Measurements from ENCODE around the gene ANKRD37. TPM values are rescaled to one million over a fixed set of nuclear protein-coding genes. Genes with fewer than 3 reads are reported as not detected.
A peak's percentile ranks its signal among the peaks of the same experiment; 100 is the strongest.

The ANKRD37 gene
- total and polyA plus RNA-seq, 2 donors (not counting 1 experiment from before 2014, with no cell fraction given), result 3.3 to 3.6 TPM

DNA sequence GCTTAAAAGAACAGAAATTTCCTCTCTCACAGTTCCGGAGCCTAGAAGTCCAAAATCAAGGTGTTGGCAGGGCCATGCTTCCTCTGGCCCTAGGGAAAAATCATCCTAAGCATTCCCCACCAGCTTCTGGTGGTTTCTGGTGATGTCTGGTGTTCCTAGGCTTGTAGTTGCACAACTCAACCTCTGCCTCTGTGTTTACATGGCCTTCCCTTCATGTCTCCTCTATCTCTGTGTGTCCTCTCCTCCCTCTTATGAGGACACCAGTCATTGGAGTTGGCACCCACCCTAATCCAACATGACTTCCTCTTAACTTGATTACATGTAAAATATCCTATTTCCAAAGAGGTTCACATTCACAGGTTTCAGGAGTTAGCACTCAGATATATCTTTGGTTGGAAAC is 16.3 kb upstream of the ANKRD37 start:
- H3K4me1 ChIP-seq (ENCODE audit: control insufficient read depth, extremely low read depth, insufficient read depth, low read length), result no peaks in the 10 kb centered on the region
- no peaks in the 10 kb centered on the region for H3K27me3 ChIP-seq (ENCODE audit: control insufficient read depth, insufficient read depth, low read length)
- DNase-seq (ENCODE audit: low read depth in 2 of 2), result no peak
- no peaks in the 10 kb centered on the region for H4K20me1 ChIP-seq (ENCODE audit: control insufficient read depth, extremely low read depth, insufficient read depth, low read length)
- H3K4me3 ChIP-seq (replicated peaks in 1 of 4; ENCODE audit: control extremely low read depth in 1 of 4, insufficient read depth in 1 of 4, low read depth in 3 of 4, low read length in 4 of 4), result no peak overlapping the region
- no peak overlapping the region for H3K27ac ChIP-seq (ENCODE audit: insufficient read depth, low read length)
- no peaks in the 10 kb centered on the region for H3K9me3 ChIP-seq (ENCODE audit: control insufficient read depth, insufficient read depth, low read depth, low read length)
- no peak overlapping the region for H2AFZ ChIP-seq (ENCODE audit: low read length)
- no peak overlapping the region for H3K4me2 ChIP-seq (ENCODE audit: extremely low read depth, insufficient read depth, low read length)
- H3K79me2 ChIP-seq (ENCODE audit: control insufficient read depth, insufficient read depth, low read length), result no peaks in the 10 kb centered on the region
- TF ChIP-seq EZH2 (IDR thresholded peaks at IDR 0.05; ENCODE audit: low read length, missing control alignments) (no peak), CTCF (conservative IDR thresholded peaks at IDR 0.05 in 1 of 2, IDR thresholded peaks at IDR 0.05 in 1 of 2; ENCODE audit: low read depth in 1 of 2, low read length in 2 of 2) (no peak)
- no peaks in the 10 kb centered on the region for H3K36me3 ChIP-seq (ENCODE audit: control insufficient read depth, insufficient read depth, low read length)
- H3K9ac ChIP-seq (ENCODE audit: insufficient read depth, low read length), result no peak overlapping the region

- no peaks in the 10 kb centered on the region for H3K79me2 ChIP-seq (ENCODE audit: control insufficient read depth, insufficient read depth, low read length)
- H3K27ac ChIP-seq (ENCODE audit: insufficient read depth, low read length), result no peak overlapping the region
- no peaks in the 10 kb centered on the region for H3K9me3 ChIP-seq (ENCODE audit: control insufficient read depth, insufficient read depth, low read depth, low read length)
- H3K4me1 ChIP-seq (ENCODE audit: control insufficient read depth, extremely low read depth, insufficient read depth, low read length), result no peaks in the 10 kb centered on the region
- no peak overlapping the region for H3K4me2 ChIP-seq (ENCODE audit: extremely low read depth, insufficient read depth, low read length)
- H3K4me3 ChIP-seq (replicated peaks in 1 of 4; ENCODE audit: control extremely low read depth in 1 of 4, insufficient read depth in 1 of 4, low read depth in 3 of 4, low read length in 4 of 4), result no peak overlapping the region
- TF ChIP-seq EZH2 (IDR thresholded peaks at IDR 0.05; ENCODE audit: low read length, missing control alignments), result no peak
- no peak for TF ChIP-seq CTCF (conservative IDR thresholded peaks at IDR 0.05 in 1 of 2, IDR thresholded peaks at IDR 0.05 in 1 of 2; ENCODE audit: low read depth in 1 of 2, low read length in 2 of 2)
- H3K36me3 ChIP-seq (ENCODE audit: control insufficient read depth, insufficient read depth, low read length), result no peaks in the 10 kb centered on the region
- H3K9ac ChIP-seq (ENCODE audit: insufficient read depth, low read length), result no peak overlapping the region
- peak; percentile 33 to 40 for DNase-seq (ENCODE audit: low read depth in 2 of 2)
- no peaks in the 10 kb centered on the region for H4K20me1 ChIP-seq (ENCODE audit: control insufficient read depth, extremely low read depth, insufficient read depth, low read length)
- no peaks in the 10 kb centered on the region for H3K27me3 ChIP-seq (ENCODE audit: control insufficient read depth, insufficient read depth, low read length)
- no peak overlapping the region for H2AFZ ChIP-seq (ENCODE audit: low read length)
Measured at GRCh38 chr4:185381288-185382196, 15.1 kb upstream of the ANKRD37 start.

DNA sequence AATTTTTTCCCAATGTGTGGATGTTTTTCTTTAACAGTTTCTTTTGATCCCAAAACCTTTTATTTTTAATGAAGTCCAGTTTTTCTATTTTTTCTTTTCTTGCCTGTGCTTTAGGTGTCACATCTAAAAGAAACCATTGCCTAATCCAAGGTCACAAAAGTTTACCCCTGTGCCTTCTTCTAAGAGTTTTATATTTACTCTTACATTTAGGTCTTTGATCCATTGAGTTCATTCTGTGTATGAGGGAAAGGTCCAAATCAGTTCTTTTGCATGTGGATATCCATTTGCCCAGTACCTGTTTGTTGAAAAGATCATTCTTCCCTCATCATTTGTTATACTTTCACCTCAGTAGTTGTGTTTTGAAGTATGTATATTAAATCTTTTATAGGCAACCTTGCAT is 13.9 kb upstream of the ANKRD37 start:
- Histone ChIP-seq H2AFZ (ENCODE audit: low read length) (no peak overlapping the region), H3K9me3 (ENCODE audit: control insufficient read depth, insufficient read depth, low read depth, low read length) (no peaks in the 10 kb centered on the region), H3K27me3 (ENCODE audit: control insufficient read depth, insufficient read depth, low read length) (no peaks in the 10 kb centered on the region), H3K79me2 (ENCODE audit: control insufficient read depth, insufficient read depth, low read length) (no peaks in the 10 kb centered on the region), H3K36me3 (ENCODE audit: control insufficient read depth, insufficient read depth, low read length) (no peaks in the 10 kb centered on the region), H3K27ac (ENCODE audit: insufficient read depth, low read length) (no peak overlapping the region), H3K4me1 (ENCODE audit: control insufficient read depth, extremely low read depth, insufficient read depth, low read length) (no peaks in the 10 kb centered on the region), H3K4me3 (replicated peaks in 1 of 4; ENCODE audit: control extremely low read depth in 1 of 4, insufficient read depth in 1 of 4, low read depth in 3 of 4, low read length in 4 of 4) (no peak overlapping the region), H3K4me2 (ENCODE audit: extremely low read depth, insufficient read depth, low read length) (no peak overlapping the region), H4K20me1 (ENCODE audit: control insufficient read depth, extremely low read depth, insufficient read depth, low read length) (no peaks in the 10 kb centered on the region), H3K9ac (ENCODE audit: insufficient read depth, low read length) (no peak overlapping the region)
- no peak for DNase-seq (ENCODE audit: low read depth in 2 of 2)
- TF ChIP-seq EZH2 (IDR thresholded peaks at IDR 0.05; ENCODE audit: low read length, missing control alignments) (no peak), CTCF (conservative IDR thresholded peaks at IDR 0.05 in 1 of 2, IDR thresholded peaks at IDR 0.05 in 1 of 2; ENCODE audit: low read depth in 1 of 2, low read length in 2 of 2) (no peak)
